OCI-LY1 (cell line): Measurements from ENCODE around the gene SEMA3C.

ENCODE experiments used
- CTCF ChIP-seq: fragments of 200-600 bp; sonication (generic), shearing (Covaris generic); IDR thresholded peaks from 2 replicates; pipeline ENCODE4 v1.5.1; 2017; ENCODE audit warnings: mild to moderate bottlenecking, antibody characterized with exemption, low read length, moderate library complexity, mixed read lengths
- EZH2 ChIP-seq: fragments of 200-600 bp; sonication (generic), shearing (Covaris generic); IDR thresholded peaks from 2 replicates; pipeline ENCODE4 v1.8.0; 2017; ENCODE audit warnings: borderline replicate concordance, mixed run types, mild to moderate bottlenecking, antibody characterized with exemption, low read length, moderate library complexity, mixed read lengths

GRCh38 chr7:80934321-80934720 is 15.5 kb upstream of the SEMA3C start:
- TF ChIP-seq CTCF (no peak), EZH2 (no peak)
